ENCODE results near the gene SGSM2.

The SGSM2 gene

GRCh38 chr17:2400877-2401425 lies 63.6 kb downstream of the SGSM2 start, which contains the start of gene MNT:
TSS of gene MNT (minus strand) at chr17:2401060. CDS start at chr17:2400712, 348 bp downstream.
- TF ChIP-seq, protein P1, sequence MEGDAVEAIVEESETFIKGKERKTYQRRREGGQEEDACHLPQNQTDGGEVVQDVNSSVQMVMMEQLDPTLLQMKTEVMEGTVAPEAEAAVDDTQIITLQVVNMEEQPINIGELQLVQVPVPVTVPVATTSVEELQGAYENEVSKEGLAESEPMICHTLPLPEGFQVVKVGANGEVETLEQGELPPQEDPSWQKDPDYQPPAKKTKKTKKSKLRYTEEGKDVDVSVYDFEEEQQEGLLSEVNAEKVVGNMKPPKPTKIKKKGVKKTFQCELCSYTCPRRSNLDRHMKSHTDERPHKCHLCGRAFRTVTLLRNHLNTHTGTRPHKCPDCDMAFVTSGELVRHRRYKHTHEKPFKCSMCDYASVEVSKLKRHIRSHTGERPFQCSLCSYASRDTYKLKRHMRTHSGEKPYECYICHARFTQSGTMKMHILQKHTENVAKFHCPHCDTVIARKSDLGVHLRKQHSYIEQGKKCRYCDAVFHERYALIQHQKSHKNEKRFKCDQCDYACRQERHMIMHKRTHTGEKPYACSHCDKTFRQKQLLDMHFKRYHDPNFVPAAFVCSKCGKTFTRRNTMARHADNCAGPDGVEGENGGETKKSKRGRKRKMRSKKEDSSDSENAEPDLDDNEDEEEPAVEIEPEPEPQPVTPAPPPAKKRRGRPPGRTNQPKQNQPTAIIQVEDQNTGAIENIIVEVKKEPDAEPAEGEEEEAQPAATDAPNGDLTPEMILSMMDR (IDR thresholded peaks at IDR 0.05; ENCODE audit: insufficient read depth, low read length, poor library complexity, severe bottlenecking) = no peak
- H3K36me3 ChIP-seq (ENCODE audit: control insufficient read depth, insufficient read depth, low read length) = no peaks in the 10 kb centered on the region
- peak within 1 kb of the TSS; percentile 98 for H3K4me3 ChIP-seq (replicated peaks; ENCODE audit: low read depth, low read length)
- DNase-seq (ENCODE audit: extremely low read depth, insufficient read length) = peak; percentile 99
- no peaks in the 10 kb centered on the region for H3K27me3 ChIP-seq (replicated peaks; ENCODE audit: control insufficient read depth, insufficient read depth, low read length)

- TF ChIP-seq, protein P1 (IDR thresholded peaks at IDR 0.05; ENCODE audit: insufficient read depth, low read length, poor library complexity, severe bottlenecking) = no peak
- no peaks in the 10 kb centered on the region for H3K36me3 ChIP-seq (ENCODE audit: control insufficient read depth, insufficient read depth, low read length)
- DNase-seq (ENCODE audit: extremely low read depth, insufficient read length) = peak; percentile 100
- H3K4me3 ChIP-seq (replicated peaks; ENCODE audit: low read depth, low read length) = peak overlapping the region; percentile 61
- no peaks in the 10 kb centered on the region for H3K27me3 ChIP-seq (replicated peaks; ENCODE audit: control insufficient read depth, insufficient read depth, low read length)
These were observed 64.3 kb downstream of the SGSM2 start for GRCh38 chr17:2401426-2402221.

DNA sequence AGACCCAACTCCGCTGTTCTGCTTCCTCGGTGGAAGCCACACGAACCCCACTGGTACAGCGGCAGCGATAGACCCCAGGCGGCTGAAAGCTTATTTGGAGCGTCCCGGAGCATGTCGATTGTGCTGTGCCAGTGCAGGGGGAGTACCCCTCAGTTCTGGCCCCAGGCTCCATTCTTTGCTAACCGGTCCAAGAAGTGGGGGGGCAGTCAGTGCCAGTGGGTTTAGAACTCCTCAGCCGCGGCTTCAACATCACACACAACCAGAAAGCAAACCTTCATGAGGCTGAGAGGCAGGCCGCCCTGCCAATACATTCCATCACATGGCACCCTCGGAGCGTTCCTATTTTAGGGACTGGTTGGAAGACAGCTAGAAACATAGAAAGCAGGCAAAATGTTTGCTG lies 65.2 kb downstream of the SGSM2 start:
- H3K36me3 ChIP-seq (ENCODE audit: control insufficient read depth, insufficient read depth, low read length) = peaks cover 2% of the 10 kb centered on the region; the same call in 1 of the 2 replicates
- peak overlapping the region; percentile 61 for H3K4me3 ChIP-seq (replicated peaks; ENCODE audit: low read depth, low read length)
- TF ChIP-seq, protein P1 (IDR thresholded peaks at IDR 0.05; ENCODE audit: insufficient read depth, low read length, poor library complexity, severe bottlenecking) = no peak
- DNase-seq (ENCODE audit: extremely low read depth, insufficient read length) = no peak
- H3K27me3 ChIP-seq (replicated peaks; ENCODE audit: control insufficient read depth, insufficient read depth, low read length) = no peaks in the 10 kb centered on the region

- DNase-seq (ENCODE audit: extremely low read depth, insufficient read length) = no peak
- TF ChIP-seq, protein P1 (IDR thresholded peaks at IDR 0.05; ENCODE audit: insufficient read depth, low read length, poor library complexity, severe bottlenecking) = no peak
- Histone ChIP-seq H3K4me3 (replicated peaks; ENCODE audit: low read depth, low read length) (no peak overlapping the region), H3K27me3 (replicated peaks; ENCODE audit: control insufficient read depth, insufficient read depth, low read length) (no peaks in the 10 kb centered on the region), H3K36me3 (ENCODE audit: control insufficient read depth, insufficient read depth, low read length) (peaks cover 2% of the 10 kb centered on the region; the same call in 1 of the 2 replicates)
These were observed 65.7 kb downstream of the SGSM2 start for GRCh38 chr17:2403044-2403443.

DNA sequence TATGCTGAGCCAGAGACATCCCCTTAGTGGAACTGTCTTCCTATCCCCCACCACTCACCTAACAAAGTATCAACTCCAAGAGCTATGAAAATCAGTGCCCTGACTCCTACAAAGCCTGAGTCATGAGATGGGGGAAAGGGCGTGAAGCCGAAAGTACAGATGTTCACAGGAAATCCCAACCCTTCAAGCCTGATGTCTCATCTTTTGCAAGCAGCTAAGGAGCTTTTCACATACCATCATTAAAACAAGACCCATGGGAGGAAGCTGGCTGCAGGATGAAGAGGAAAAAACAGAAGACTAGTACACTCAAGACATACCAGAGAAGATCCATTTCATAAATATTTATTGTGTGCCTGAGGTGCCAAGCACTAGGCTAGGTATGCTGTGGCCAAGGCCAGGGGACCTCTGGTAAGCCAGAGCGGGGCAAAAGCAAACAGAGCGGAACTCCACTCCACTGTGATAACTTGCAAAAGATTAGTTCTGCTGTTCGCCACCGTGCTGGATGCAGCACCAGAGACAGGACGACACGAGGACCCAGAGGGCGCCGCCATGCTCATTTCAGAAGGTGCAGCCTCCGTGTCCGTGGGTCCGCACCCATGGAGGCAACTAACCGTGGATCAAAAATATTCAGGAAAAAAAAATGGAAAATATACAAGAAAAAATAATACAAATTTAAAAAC lies 68.1 kb downstream of the SGSM2 start:
- TF ChIP-seq, protein P1 (IDR thresholded peaks at IDR 0.05; ENCODE audit: insufficient read depth, low read length, poor library complexity, severe bottlenecking) = no peak
- H3K36me3 ChIP-seq (ENCODE audit: control insufficient read depth, insufficient read depth, low read length) = peaks cover 2% of the 10 kb centered on the region; the same call in 1 of the 2 replicates
- H3K27me3 ChIP-seq (replicated peaks; ENCODE audit: control insufficient read depth, insufficient read depth, low read length) = no peaks in the 10 kb centered on the region
- no peak overlapping the region for H3K4me3 ChIP-seq (replicated peaks; ENCODE audit: low read depth, low read length)
- no peak for DNase-seq (ENCODE audit: extremely low read depth, insufficient read length)

Data from GM06990 (cell line).